ENCODE results near the gene KLRC2. TPM values are rescaled to one million over a fixed set of nuclear protein-coding genes. Genes with fewer than 3 reads are reported as not detected.
"Not testable (repeated sequence)": the region's sequence is repeated elsewhere in the genome, so short reads cannot be mapped to it uniquely, and the experiment has no call there.

Gene KLRC2
- total and polyA plus RNA-seq, 12 donors, result 0.69 to 3.8 TPM; not detected in 10

DNA sequence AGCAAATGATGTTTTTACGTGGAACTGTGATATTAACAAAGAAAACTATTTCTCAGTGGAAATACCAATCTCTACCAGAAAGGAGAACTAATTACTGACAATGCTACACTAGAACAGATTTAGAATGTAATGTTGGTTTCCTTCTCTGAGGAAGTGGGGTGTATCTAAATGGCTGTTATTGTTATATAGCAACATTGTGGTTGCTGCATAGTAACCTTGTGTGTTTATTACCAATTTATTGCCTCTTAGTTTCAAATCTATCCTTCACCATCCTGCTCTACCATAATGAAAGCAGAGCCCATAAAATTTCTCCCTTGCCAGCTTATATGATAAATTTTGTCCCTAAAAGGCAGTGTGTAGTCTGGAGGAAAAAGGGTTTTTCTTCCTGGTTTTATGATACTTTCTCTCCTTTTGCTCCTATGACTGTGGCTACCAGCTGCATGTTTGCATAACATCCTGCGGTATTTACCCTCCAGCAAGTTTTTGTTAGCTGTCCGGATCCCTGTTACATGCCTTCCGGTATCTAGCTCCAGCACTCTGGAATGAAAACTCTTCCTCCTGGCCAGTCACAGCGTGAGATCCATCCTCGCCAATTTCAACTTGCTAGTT lies 40.3 kb downstream of the KLRC2 start:
- intact Hi-C loops (cut with DNase I), result no loop called here
- Histone ChIP-seq H3K4me3 (no peak overlapping the region), H3K4me1 (replicated peaks in 1 of 2) (no peaks in the 10 kb centered on the region), H3K9me3 (replicated peaks in 1 of 3) (no peaks in the 10 kb centered on the region), H3K27ac (peak overlapping the region in 1 of 5 donors; percentile 53), H3K36me3 (replicated peaks in 1 of 2) (no peaks in the 10 kb centered on the region), H3K27me3 (peaks cover 3% of the 10 kb centered on the region)
- peak in 2 of 7 donors; percentile 21 to 24 for DNase-seq
- TF ChIP-seq, protein P1, sequence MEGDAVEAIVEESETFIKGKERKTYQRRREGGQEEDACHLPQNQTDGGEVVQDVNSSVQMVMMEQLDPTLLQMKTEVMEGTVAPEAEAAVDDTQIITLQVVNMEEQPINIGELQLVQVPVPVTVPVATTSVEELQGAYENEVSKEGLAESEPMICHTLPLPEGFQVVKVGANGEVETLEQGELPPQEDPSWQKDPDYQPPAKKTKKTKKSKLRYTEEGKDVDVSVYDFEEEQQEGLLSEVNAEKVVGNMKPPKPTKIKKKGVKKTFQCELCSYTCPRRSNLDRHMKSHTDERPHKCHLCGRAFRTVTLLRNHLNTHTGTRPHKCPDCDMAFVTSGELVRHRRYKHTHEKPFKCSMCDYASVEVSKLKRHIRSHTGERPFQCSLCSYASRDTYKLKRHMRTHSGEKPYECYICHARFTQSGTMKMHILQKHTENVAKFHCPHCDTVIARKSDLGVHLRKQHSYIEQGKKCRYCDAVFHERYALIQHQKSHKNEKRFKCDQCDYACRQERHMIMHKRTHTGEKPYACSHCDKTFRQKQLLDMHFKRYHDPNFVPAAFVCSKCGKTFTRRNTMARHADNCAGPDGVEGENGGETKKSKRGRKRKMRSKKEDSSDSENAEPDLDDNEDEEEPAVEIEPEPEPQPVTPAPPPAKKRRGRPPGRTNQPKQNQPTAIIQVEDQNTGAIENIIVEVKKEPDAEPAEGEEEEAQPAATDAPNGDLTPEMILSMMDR (IDR thresholded peaks at IDR 0.05), result no peak
- TF ChIP-seq POLR2A (IDR thresholded peaks at IDR 0.05), result no peak
- WGBS, 4 donors, result 47 to 56% (median 51%) methylated on average over 6 of the region's 6 CpGs

- H3K36me3 ChIP-seq (replicated peaks in 1 of 2); H3K4me3 ChIP-seq; H3K27ac ChIP-seq; DNase-seq; H3K27me3 ChIP-seq; H3K4me1 ChIP-seq (replicated peaks in 1 of 2); H3K9me3 ChIP-seq (replicated peaks in 1 of 3); intact Hi-C loops (cut with DNase I): not testable (repeated sequence)
- 74 to 84% (median 79%) methylated on average over 11 of the region's 11 CpGs for WGBS, 4 donors
Observed at GRCh38 chr12:10394531-10395152, 41.2 kb downstream of the KLRC2 start.

DNA sequence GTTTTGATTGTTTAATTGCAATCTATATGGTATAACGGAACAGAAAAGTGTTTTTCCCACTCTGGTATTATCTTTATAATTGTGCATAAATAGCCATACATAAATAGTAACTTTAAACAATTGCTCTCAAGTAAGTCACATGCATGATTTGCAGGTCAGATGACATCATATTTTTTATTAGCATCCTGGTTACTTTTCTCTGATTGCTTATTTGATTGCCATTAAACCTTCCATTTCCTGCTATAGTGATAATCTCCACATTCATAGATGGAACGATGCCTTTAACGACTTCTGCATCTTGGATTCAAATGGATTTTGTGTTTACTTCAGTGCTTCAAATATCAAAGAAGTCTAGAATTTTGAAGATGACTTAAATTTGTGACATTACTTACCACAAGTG lies 42.5 kb downstream of the KLRC2 start:
- DNase-seq, result no peak
- no peaks in the 10 kb centered on the region for H3K4me1 ChIP-seq (replicated peaks in 1 of 2)
- TF ChIP-seq, protein P1 (IDR thresholded peaks at IDR 0.05), result no peak
- TF ChIP-seq POLR2A (IDR thresholded peaks at IDR 0.05), result no peak
- intact Hi-C loops (cut with DNase I), result no loop called here
- H3K36me3 ChIP-seq (replicated peaks in 1 of 2), result no peaks in the 10 kb centered on the region
- no peaks in the 10 kb centered on the region for H3K27me3 ChIP-seq
- no peak overlapping the region for H3K27ac ChIP-seq
- no peaks in the 10 kb centered on the region for H3K9me3 ChIP-seq (replicated peaks in 1 of 3)
- H3K4me3 ChIP-seq, result no peak overlapping the region
- 51 to 61% (median 55%) methylated on average over 3 of the region's 3 CpGs for WGBS, 4 donors

GRCh38 chr12:10392394-10392930 lies 43.3 kb downstream of the KLRC2 start:
- Histone ChIP-seq H3K27ac (no peak overlapping the region), H3K4me1 (replicated peaks in 1 of 2) (no peaks in the 10 kb centered on the region), H3K27me3 (no peaks in the 10 kb centered on the region), H3K4me3 (no peak overlapping the region), H3K36me3 (replicated peaks in 1 of 2) (no peaks in the 10 kb centered on the region), H3K9me3 (replicated peaks in 1 of 3) (no peaks in the 10 kb centered on the region)
- DNase-seq, result peak in 6 of 7 donors; percentile 18 to 78 (median 58)
- intact Hi-C loops (cut with DNase I), result no loop called here
- TF ChIP-seq POLR2A (IDR thresholded peaks at IDR 0.05), result no peak
- TF ChIP-seq, protein P1 (IDR thresholded peaks at IDR 0.05), result no peak
- 54 to 65% (median 62%) methylated on average over 7 of the region's 7 CpGs for WGBS, 4 donors

DNA sequence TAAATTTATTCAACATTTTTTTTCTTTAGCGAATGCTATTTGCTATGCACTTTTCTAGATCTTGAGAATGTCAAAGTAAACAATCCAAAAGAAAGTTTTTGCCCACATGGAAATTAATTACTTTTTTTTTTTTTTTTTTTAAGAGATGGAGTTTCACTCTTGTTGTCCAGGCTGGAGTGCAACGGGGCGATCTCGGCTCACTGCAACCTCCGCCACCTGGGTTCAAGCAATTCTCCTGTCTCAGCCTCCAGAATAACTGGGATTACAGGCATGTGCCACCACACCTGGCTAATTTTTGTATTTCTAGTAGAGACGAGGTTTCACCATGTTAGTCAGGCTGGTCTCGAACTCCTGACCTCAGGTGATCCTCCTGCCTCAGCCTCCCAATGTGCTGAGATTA lies 44.8 kb downstream of the KLRC2 start:
- DNase-seq; H3K27ac ChIP-seq; H3K4me1 ChIP-seq (replicated peaks in 1 of 2); H3K4me3 ChIP-seq; intact Hi-C loops (cut with DNase I); H3K9me3 ChIP-seq (replicated peaks in 1 of 3); H3K36me3 ChIP-seq (replicated peaks in 1 of 2); H3K27me3 ChIP-seq: not testable (repeated sequence)
- WGBS, 4 donors, result 91 to 96% (median 94%) methylated on average over 7 of the region's 7 CpGs
